NCI-H1105 (cell line): ENCODE data around the gene PARD3.

Experiments
- DNase-seq: peaks from one replicate; lab custom pipeline; 2025; lab: John Stamatoyannopoulos, UW

The PARD3 gene

GRCh38 chr10:34183016-34183796, 631.9 kb downstream of the PARD3 start:
- no peak for DNase-seq

GRCh38 chr10:34181553-34182300, 633.4 kb downstream of the PARD3 start:
- DNase-seq: no peak

DNA sequence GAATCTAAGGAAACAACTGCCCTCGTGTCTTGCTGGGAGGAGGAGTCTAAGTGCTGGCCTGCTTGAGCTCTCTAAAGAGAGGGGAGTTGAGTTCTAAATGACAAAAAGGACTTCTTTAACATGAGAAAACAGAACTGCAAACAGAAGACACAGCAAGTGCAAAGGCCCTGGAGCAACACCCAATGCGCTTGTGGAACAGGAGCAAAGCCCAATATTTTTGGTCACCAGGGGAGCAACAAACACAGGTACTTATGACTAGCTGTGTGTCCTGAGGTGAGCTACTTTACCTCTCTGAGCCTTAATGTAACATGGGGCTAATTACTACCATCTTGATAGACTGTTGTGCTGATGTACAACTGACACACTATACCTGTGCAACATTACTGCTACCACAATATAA, 634.3 kb downstream of the PARD3 start:
- no peak for DNase-seq

GRCh38 chr10:34179280-34179679, 635.8 kb downstream of the PARD3 start:
- DNase-seq: no peak

GRCh38 chr10:34178756-34179155, 636.3 kb downstream of the PARD3 start:
- DNase-seq: no peak

GRCh38 chr10:34178196-34178595, 636.9 kb downstream of the PARD3 start:
- no peak for DNase-seq

- DNase-seq: no peak
Measured at GRCh38 chr10:34177445-34177844, 637.7 kb downstream of the PARD3 start.

- DNase-seq: peak; percentile 43
Measured at GRCh38 chr10:34176351-34176750, 638.7 kb downstream of the PARD3 start.

DNA sequence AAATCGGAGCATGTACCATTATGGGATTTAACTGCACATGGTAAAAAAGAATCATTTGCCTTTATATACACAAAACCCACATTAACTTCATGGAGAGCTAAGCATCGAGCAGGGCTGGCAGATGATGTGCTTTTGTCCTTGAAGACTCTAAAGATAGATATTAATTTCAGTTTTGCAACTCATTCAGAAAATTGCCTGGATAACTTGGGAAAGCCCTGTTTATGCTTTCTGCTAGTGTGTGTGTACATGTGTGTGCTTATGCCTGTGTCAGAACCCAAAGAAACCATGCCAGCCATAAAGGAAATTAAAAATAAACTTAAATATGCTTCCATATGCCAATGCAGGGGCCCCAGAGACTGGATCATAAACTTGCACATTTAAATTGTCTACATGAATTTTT, 640.0 kb downstream of the PARD3 start:
- DNase-seq: no peak

- no peak for DNase-seq
Measured at GRCh38 chr10:34172936-34173533, 642.1 kb downstream of the PARD3 start.

DNA sequence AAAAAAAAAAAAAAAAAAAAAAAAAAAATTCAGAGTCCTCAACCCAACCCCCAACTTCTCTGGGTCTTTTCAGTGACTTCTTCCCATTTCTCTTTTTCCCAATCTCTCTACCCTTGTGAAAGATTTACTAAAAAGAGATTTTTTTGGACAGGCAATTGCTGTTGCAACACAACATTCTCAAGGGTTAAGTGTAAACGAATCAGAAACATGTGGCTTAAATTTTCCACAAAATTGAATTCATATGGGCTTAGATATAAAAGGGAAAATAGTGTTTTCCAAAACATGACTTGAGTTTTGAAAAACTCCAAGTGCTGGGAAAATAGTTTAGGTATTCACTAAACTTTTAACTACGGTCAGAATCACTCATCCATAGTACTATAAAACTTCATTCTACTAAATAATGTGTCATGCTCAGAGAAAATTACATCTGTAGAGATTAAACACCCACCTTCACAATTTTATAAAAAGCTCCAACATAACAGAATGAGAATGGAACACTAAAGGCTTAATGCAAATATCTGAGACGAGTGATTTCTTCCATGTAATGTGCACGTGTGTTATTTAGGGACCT, 643.1 kb downstream of the PARD3 start:
- DNase-seq: no peak

GRCh38 chr10:34169677-34170076, 645.4 kb downstream of the PARD3 start:
- DNase-seq: no peak

GRCh38 chr10:34169131-34169530, 646.0 kb downstream of the PARD3 start:
- no peak for DNase-seq

DNA sequence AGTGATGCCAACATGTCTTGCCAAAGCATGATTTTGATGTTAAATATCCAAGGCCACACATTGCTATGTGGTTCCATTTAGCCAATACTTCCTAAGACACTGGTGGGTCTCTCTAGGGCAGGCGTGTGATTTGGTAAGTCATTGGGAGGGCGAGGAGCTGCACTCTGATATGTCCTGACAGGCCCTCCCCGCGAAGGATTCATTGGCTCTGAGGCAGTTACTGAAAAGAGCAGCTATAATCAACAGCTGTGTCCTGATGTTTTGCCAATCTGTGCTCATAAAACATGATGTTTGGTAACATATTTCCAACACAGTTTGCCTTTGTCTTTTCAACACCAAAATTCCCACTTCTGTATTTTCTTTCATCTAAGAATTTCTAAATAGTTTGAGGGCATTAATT, 646.7 kb downstream of the PARD3 start:
- DNase-seq: peak; percentile 26

DNA sequence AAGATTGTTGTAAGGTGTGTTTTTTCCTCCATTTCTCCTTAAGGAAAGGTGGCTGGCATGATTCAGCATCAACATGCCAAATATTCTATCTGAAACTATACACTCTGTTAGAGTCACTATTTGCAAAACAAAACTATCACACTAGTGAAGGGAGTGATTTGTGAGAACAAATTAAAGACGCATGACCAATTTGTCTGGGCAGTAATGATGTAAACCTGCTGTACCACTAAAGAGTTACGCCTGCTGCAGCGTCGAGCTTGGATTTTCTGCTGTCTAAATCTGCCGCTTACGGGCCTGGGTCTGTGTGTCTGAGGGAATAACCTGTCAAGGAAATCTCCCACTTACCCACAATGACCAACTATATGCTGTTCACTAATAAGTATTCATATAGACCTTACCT, 648.3 kb downstream of the PARD3 start:
- no peak for DNase-seq

DNA sequence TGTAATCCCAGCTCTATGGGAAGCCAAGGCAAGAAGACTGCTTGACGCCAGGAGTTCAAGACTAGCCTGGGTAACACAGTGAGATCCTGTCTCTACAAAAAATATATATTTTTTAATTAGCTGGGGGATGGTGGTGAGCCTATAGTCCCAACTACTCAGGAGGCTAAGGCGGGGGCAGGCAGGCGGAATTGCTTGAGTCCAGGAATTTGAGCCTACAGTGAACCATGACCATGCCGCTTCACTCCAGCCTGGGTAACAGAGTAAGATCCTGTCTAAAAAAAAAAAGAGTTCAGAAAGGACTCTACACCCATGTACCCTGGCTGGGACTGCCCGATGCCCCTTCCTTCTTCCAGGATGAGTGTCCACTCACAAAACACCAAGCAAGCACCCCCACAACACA, 648.7 kb downstream of the PARD3 start:
- no peak for DNase-seq

GRCh38 chr10:34164029-34164428, 651.1 kb downstream of the PARD3 start:
- no peak for DNase-seq

DNA sequence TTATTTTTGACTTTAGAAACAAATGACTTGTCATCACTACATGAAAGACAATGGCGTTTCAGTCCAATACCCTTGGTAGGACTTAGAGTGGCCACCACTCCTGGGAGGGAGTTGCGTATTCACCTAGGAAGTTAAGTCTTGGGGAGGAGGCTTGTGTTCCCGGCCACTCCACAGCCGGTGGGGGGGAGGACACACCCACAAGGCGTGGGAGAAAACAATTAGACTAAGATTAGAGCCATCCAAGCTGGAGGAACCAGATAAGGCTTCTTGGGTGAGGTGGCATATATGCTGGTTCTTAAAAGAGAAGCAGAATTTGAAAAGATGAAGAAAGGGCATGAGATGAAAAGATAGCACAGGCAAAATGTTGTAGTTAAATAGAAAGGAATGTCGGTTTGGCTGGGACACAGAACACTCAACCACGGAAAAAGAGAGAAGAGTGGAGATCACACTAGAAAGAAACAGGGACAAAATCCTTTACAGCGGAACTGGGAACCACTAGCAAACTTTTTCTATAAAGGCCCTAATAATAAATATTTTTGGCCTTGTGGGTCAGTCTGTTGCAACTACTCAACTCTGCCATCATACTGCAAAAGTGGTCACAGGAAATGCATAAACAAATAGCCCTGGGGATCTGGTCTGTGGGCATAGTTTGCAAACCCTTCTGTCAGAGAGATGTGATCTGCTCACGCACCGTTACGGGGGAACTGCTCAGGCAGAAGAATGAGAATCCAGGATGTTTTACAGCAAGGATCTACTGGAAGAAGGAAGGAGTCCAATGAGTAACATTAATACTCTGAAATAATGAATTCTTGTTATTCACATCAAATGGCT, 651.8 kb downstream of the PARD3 start:
- no peak for DNase-seq

GRCh38 chr10:34161777-34162370, 653.2 kb downstream of the PARD3 start:
- no peak for DNase-seq

DNA sequence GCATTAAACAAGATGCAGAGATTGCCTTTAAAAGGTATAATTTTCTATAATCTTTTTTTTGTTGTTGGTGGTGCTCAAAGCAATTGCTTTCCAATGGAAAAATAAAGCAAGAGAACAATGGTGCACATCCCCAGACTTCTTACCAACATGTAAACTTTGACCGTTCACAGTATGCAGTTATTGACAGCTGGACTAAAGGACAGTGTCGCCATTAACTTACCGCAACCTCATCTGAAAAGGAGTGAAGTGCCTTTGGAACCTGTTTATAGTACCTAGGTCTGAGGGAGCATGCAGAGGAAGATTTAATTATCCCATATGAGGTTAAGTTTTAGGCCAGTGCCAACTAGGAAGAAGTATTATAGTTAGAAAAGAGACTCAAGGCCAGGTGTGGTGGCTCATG, 654.5 kb downstream of the PARD3 start:
- DNase-seq: no peak

DNA sequence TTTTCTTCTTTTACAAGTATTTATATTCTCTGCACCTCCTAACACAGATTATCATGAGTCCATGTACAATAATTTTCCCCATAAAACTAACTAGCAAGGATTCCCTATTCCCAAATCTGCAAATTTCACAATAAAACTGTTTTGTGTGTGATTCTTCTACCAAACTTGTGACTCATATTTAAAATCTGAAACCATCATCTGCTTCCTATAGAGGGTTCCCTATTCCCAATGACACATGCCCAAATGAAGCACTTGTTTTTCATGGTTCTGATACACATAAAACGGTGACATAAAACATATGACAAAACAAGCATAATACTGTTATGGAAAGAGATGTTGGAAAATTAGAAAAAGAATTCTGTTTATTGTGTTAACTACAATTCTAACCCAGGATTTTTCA, 657.6 kb downstream of the PARD3 start:
- no peak for DNase-seq
